ENCODE results near the gene YPEL3. TPM values are rescaled to one million over a fixed set of nuclear protein-coding genes. Genes with fewer than 3 reads are reported as not detected.

The YPEL3 gene, protein sequence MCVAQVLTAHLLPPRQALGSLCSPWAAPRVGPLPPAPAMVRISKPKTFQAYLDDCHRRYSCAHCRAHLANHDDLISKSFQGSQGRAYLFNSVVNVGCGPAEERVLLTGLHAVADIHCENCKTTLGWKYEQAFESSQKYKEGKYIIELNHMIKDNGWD
- total RNA-seq: 41.7 and 45.7 TPM in 2 replicates
- long read RNA-seq, partial matches to known transcripts: 0 of 1 reads
- long read RNA-seq, other reads (novel, unspliced or antisense): 1 of 1 reads

DNA sequence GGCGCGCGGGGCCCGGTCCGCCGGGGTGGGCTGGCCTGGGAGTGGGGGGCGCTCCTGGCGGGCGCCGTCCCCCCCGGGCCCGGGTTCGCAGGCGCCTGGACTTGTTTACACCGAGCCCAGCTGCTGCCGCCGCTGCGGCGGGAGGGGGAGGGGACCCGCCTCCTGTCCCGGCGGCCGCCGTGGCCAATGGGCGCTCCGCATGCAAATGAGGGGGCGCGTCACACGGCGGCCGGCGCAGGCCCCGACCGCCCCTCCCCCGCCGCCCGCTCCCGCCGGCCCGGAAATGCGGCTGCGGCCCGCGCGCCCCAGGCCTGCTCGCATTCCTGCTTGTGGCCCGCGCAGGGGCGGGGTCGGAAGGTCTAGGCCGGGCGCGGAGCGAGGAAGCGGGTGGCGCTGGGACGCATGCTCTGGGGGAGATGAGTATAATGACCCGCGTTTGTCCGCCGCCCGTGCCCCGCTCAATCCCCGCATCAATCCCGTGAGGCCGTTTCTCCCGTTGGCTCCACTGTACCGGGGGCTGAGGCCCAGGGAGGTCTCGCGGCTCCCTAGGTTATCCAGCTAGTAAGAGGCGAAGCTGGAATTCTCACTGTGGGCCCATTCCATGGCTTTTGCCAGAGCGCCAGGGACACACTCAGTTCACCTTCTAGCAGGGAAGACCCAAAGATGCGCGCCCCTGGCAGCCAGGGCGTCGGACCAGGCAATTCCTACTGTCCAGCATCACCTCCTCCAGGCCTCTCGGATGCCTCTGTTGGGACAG is at the start of gene YPEL3:
Gene YPEL3, minus strand, starts transcription at position 109 of the 757 bp plus-strand sequence. CDS start 731 bp downstream, outside the sequence.
- Mint-ChIP-seq H3K4me1 (ENCODE audit: low read depth) (peaks cover 17% of the 10 kb centered on the region), H3K36me3 (ENCODE audit: insufficient read depth) (peaks cover 17% of the 10 kb centered on the region), H3K27ac (peak within 1 kb of the TSS; percentile 96), H3K27me3 (no peaks in the 10 kb centered on the region), H3K9me3 (ENCODE audit: low read depth) (peaks cover 13% of the 10 kb centered on the region), H3K4me3 (ENCODE audit: low read depth) (peak within 1 kb of the TSS; percentile 77)
- TF ChIP-seq, protein P1, sequence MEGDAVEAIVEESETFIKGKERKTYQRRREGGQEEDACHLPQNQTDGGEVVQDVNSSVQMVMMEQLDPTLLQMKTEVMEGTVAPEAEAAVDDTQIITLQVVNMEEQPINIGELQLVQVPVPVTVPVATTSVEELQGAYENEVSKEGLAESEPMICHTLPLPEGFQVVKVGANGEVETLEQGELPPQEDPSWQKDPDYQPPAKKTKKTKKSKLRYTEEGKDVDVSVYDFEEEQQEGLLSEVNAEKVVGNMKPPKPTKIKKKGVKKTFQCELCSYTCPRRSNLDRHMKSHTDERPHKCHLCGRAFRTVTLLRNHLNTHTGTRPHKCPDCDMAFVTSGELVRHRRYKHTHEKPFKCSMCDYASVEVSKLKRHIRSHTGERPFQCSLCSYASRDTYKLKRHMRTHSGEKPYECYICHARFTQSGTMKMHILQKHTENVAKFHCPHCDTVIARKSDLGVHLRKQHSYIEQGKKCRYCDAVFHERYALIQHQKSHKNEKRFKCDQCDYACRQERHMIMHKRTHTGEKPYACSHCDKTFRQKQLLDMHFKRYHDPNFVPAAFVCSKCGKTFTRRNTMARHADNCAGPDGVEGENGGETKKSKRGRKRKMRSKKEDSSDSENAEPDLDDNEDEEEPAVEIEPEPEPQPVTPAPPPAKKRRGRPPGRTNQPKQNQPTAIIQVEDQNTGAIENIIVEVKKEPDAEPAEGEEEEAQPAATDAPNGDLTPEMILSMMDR (IDR thresholded peaks at IDR 0.05; ENCODE audit: unreplicated experiment): no peak
- DNase-seq (ENCODE audit: low spot score, unreplicated experiment): peak; percentile 90

DNA sequence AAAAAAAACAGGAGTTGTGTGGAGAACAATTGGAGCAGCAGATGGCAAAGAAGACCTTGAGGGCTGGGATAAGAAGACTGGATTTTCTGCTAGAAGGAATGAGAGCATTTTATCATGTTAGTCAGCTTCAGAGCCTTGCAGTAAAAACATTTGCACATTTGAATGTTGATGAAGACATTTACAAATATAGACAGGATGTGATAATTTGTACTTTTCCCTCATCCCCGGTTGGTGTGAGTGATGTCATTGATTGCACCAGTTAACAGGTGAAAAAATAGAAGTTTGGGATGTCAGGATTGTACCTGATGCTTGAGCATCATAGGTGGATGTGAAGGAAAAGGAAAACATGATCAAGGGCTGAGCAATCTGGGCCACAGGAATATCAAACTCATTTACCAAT is 49.6 kb upstream of the YPEL3 start:
- Mint-ChIP-seq H3K36me3 (ENCODE audit: insufficient read depth) (no peaks in the 10 kb centered on the region), H3K4me1 (ENCODE audit: low read depth) (no peaks in the 10 kb centered on the region), H3K27ac (no peak overlapping the region), H3K9me3 (ENCODE audit: low read depth) (peaks cover 3% of the 10 kb centered on the region), H3K27me3 (no peaks in the 10 kb centered on the region), H3K4me3 (ENCODE audit: low read depth) (no peak overlapping the region)
- TF ChIP-seq, protein P1 (IDR thresholded peaks at IDR 0.05; ENCODE audit: unreplicated experiment): no peak
- DNase-seq (ENCODE audit: low spot score, unreplicated experiment): no peak

DNA sequence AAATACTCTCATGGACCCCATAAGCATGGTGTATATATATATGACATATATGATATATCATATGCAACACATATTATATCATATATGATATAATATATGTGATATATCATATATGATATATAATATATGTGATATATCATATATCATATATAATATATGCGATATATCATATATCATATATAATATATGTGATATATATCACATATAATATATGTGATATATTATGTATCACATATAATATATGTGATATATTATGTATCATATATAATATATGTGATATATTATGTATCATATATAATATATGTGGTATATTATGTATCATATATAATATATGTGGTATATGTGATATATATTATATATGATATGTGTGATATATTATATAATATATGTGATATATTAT is 48.9 kb upstream of the YPEL3 start:
- no peak overlapping the region for H3K4me3 Mint-ChIP-seq (ENCODE audit: low read depth)
- H3K27me3 Mint-ChIP-seq: no peaks in the 10 kb centered on the region
- no peaks in the 10 kb centered on the region for H3K36me3 Mint-ChIP-seq (ENCODE audit: insufficient read depth)
- no peak for DNase-seq (ENCODE audit: low spot score, unreplicated experiment)
- TF ChIP-seq, protein P1 (IDR thresholded peaks at IDR 0.05; ENCODE audit: unreplicated experiment): no peak
- peaks cover 3% of the 10 kb centered on the region for H3K9me3 Mint-ChIP-seq (ENCODE audit: low read depth)
- no peak overlapping the region for H3K27ac Mint-ChIP-seq
- peaks cover 1% of the 10 kb centered on the region for H3K4me1 Mint-ChIP-seq (ENCODE audit: low read depth)

DNA sequence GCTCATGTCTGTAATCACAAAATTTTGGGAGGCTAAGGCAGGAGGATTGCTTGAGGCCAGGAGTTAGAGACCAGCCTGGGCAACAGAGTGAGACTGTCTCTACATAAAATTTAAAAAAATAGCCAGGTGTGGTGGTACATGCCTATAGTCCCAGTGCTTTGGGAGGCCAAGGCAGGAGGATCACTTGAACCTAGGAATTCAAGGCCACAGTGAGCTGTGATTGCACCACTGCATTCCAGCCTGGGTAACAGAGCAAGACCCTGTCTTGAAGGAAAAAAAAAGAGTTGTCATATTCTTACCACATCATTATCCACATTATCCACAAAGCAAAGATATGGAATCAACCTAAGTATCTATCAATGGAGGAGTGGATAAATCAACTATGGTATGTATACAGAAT is 48.0 kb upstream of the YPEL3 start:
- Mint-ChIP-seq H3K9me3 (ENCODE audit: low read depth) (no peaks in the 10 kb centered on the region), H3K27ac (no peak overlapping the region), H3K4me3 (ENCODE audit: low read depth) (no peak overlapping the region), H3K36me3 (ENCODE audit: insufficient read depth) (no peaks in the 10 kb centered on the region), H3K27me3 (no peaks in the 10 kb centered on the region), H3K4me1 (ENCODE audit: low read depth) (peaks cover 4% of the 10 kb centered on the region)
- no peak for DNase-seq (ENCODE audit: low spot score, unreplicated experiment)
- TF ChIP-seq, protein P1 (IDR thresholded peaks at IDR 0.05; ENCODE audit: unreplicated experiment): no peak

DNA sequence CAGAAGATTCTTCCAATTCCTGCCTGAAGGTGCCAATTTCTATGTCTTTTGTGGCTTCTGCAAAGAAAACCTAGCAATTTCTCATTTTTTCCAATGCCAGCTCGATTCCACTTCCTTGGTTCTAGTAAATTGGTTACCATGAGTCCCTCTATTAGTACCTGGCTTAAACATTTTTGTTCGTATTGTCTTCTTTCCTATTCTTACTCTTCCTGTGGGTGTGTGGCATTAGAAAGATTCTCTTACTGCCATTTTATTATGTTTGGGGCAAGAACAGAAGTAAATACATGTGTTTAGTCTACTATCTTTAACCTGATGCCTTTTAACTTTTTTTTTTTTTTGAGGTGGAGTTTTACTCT is 47.3 kb upstream of the YPEL3 start:
- TF ChIP-seq, protein P1 (IDR thresholded peaks at IDR 0.05; ENCODE audit: unreplicated experiment): no peak
- Mint-ChIP-seq H3K4me3 (ENCODE audit: low read depth) (no peak overlapping the region), H3K27ac (no peak overlapping the region), H3K27me3 (no peaks in the 10 kb centered on the region), H3K4me1 (ENCODE audit: low read depth) (peaks cover 4% of the 10 kb centered on the region), H3K9me3 (ENCODE audit: low read depth) (no peaks in the 10 kb centered on the region), H3K36me3 (ENCODE audit: insufficient read depth) (no peaks in the 10 kb centered on the region)
- no peak for DNase-seq (ENCODE audit: low spot score, unreplicated experiment)

Data from progenitor cell of endocrine pancreas (in vitro differentiated cells).